CD4-positive, alpha-beta T cell treated with Interleukin-21 for 1 hour (primary cell): ENCODE measurements around the gene TIMM50.

Experiments
- DNase-seq: peaks from one replicate; pipeline ENCODE4 v3.0.0-alpha.2; 2020

Gene TIMM50

DNA sequence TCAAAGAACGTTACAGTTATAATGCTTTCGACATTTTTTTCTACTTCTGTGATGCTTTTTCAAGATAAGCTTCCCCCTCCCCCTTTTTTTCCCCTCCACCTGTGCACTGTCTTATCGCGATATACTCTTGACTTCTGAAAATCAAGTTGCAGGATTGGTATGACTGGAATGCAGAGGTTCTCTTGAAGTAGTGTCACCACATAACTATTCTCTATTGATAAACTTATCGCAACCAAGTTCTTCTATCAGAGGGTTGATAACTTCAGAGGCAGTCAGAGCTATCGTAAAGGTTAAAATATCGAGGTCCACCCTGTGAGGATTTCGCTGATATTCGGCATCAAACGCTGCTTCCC, 58.5 kb downstream of the TIMM50 start:
- no peak for DNase-seq

DNA sequence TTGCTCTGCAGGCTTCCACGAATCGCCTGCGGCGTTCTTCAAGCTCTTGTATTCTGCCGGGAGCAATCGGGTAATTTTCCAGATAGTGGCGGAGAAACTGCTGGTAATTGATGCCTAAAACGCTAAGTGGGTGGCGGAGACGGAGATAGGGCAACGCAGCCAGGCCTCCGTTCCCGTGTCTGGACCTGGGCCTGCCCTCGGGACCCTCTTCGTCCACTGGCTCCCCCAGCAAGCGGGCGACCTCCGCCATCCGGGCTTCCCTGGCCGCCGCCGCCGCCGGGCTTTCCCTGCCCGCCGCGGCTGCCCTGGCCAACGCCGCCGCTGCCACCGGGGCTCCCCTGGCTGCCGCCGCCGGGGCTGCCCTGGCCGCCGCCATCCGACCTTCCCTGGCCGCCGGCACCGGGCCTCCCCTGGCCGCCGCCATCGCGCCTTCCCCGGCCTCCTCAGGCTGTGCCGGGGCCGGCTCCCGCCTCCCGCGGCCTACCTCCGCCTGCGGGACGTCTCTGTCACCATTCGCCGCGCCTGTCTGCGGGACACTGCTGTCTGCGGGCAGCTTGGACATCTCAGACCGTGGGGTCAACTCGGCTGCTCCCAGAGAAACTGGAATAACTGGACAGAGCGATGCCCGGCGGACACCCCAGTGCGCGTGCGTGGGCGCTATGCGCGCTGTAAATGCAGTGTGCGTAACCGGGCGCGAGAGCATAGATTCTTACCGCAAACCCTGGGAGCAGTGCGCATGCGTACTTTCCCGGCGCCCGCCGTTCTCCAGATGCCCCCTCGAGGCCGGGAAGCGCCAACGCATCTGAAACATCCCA, 59.1 kb downstream of the TIMM50 start, which contains the start of gene EID2:
TSS of gene EID2 (minus strand) at position 644 of the 815 bp plus-strand sequence. CDS start at position 562, 82 bp downstream.
- DNase-seq = peak; percentile 93

DNA sequence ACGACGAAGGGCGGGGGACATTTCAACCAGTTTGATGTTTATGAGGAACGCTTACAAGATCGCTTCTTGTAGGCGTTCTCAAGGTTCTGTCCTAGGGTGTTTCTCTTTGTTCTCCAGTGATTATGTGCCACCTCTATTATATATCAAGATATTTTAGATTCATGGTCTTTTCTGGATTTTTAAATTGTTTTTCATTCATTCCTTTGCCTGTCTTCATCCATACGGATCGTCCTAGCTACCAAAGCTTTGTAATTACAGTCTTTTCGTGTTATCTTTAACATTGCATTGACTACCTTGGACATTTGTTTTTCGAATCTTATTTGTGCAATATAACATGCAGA, 59.7 kb downstream of the TIMM50 start:
- no peak for DNase-seq
